GM12875 (cell line): ENCODE measurements around the gene PADI6.

Experiments
- H3K4me3 ChIP-seq: one replicate; pipeline ENCODE4 v1.5.1; 2011; ENCODE audit warnings: low read depth, low read length, control low read depth
- TF ChIP-seq, protein P1 (sequence below): IDR thresholded peaks from 2 replicates; pipeline ENCODE4 v1.5.1; 2011; ENCODE audit warnings: low read depth, mild to moderate bottlenecking, control low read depth, inconsistent platforms, low read length, moderate library complexity, borderline replicate concordance; ENCODE audit not compliant: insufficient read depth

PADI6 gene

DNA sequence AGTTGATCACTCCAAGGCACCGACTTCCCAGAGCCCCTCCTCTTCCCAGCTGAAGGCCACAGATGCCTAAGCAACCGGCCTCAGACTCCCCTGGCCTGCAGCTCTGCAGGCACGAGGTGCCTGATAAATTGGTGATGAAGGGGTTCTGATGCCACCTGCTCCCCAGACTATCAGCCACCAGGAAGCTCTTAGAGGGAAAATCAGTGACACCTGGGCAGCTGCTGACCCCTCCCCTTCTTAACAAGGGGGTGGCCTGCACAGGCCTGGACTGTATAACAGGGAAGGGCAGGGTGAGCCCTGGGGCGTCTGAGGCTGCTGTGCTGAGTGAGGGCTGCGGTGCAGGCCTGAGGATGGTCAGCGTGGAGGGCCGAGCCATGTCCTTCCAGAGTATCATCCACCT lies at the start of gene PADI6:
Gene PADI6 (plus strand): TSS at position 301 of the 400 bp plus-strand sequence. CDS start 50 bp downstream, at position 351.
- TF ChIP-seq, protein P1, sequence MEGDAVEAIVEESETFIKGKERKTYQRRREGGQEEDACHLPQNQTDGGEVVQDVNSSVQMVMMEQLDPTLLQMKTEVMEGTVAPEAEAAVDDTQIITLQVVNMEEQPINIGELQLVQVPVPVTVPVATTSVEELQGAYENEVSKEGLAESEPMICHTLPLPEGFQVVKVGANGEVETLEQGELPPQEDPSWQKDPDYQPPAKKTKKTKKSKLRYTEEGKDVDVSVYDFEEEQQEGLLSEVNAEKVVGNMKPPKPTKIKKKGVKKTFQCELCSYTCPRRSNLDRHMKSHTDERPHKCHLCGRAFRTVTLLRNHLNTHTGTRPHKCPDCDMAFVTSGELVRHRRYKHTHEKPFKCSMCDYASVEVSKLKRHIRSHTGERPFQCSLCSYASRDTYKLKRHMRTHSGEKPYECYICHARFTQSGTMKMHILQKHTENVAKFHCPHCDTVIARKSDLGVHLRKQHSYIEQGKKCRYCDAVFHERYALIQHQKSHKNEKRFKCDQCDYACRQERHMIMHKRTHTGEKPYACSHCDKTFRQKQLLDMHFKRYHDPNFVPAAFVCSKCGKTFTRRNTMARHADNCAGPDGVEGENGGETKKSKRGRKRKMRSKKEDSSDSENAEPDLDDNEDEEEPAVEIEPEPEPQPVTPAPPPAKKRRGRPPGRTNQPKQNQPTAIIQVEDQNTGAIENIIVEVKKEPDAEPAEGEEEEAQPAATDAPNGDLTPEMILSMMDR = no peak

DNA sequence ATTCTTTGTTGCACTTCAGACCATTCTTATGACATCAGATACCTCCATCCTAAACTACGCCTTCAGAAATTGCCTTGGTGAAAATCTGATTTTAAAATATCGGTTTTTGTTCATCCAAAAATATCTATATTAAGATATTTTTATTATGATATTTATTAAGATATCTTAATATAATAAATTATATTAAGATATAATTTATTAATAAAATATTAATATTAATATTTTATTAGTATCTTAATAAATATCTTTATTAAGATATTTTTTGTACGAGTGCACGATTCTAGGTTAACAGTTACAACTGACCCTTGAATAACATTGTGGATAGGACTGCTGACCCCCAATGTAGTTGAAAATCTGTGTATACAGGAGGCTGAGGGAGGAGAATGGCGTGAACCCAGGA lies 43.1 kb upstream of the PADI6 start:
- H3K4me3 ChIP-seq = no peak overlapping the region
- TF ChIP-seq, protein P1 = no peak

More for the DNA sequence above, at the start of gene PADI6:
- no peak within 1 kb of the TSS for H3K4me3 ChIP-seq

DNA sequence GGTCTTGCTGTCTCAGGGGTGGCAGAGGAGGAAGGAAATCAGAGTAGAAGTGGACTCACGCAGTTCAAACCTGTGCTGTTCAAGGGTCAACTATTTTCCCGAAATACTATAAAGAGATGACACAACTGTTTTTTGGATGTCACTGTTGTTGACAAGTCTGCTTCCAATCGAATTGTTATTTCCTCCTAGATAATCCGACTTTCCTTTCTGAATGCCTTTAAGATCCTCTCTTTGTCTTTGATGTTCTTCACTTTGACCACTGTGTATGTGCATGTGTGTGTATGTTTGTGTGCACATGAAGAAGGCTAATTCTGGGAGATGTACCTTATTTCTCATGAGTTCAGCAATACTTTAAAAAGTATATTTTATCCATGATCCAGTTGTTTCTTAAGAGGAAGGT lies 42.4 kb upstream of the PADI6 start:
- H3K4me3 ChIP-seq = no peak overlapping the region
- TF ChIP-seq, protein P1 = no peak

DNA sequence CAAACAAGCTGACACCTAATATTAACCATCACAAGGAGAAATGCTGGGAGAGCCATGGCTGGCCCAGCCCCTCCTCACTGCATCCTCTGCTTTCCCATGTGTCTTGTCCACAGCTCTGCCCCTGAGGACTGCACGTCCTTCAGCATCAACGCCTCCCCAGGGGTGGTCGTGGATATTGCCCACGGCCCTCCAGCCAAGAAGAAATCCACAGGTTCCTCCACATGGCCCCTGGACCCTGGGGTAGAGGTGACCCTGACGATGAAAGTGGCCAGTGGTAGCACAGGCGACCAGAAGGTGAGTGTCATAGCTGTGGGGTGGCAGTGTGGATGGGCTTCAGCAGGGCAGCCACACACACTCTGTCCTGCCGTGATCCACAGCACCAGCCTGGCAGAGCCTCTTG lies 41.1 kb upstream of the PADI6 start:
- TF ChIP-seq, protein P1 = no peak
- H3K4me3 ChIP-seq = no peak overlapping the region

DNA sequence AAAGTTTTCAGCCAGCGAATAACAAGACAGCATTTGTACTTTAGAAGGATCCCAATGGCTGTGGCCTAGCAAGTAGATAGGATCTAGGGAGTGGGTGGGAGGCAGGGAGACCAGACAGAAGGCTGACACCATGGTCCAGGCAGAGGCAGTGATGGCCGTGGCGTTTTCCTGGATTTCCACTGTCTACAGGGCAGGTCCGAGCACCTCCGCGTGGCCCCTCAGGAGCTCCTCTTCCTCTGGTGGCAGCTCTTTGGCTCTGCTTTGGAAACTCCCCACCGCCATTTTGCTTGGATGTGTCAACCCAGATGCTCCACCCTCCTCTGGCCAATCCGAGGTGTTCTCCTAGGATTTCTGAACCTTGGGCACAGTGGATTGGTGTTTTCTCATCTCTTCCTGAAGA lies 38.9 kb upstream of the PADI6 start:
- TF ChIP-seq, protein P1 = no peak
- no peak overlapping the region for H3K4me3 ChIP-seq

DNA sequence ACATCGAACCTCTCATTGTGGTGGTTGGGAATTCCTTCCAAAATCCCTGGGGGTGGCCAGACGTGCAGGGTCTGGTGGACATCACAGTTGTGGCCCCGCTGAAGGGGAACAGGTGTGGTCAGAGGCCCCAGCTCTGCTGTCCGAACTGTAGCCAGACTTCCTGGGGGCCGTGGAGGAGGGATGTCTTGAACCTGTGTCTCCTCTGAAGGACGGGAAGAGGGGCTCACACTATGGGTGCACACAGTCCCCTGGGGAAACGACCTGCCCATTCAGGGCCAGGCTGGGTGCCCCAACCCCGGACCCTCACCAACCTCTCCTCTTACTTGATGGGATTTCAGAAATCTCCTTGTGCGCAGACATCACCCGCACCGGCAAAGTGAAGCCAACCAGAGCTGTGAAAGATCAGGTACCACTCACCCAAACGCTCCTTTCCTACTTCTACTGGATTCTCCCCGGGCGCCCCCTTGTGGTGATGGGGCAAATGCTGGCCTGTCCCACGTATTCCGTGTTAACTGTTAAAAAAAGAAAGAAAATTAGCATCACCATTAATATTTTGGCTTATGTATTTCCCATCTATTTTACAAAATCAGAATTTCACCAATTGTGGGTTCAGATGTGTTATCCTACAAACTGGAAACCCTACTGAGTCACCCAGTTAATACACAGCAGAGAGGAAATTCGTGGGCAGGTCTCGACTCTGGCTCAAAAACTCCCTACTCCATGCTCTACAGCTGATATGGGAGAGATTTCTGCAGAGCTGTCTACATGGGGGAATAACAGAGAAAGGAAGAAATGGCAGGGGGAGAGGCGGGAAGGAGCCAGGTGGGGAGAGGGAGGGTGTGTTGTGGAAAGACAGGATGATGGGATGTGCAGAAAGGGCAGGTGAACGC lies 35.9 kb upstream of the PADI6 start:
- TF ChIP-seq, protein P1 = peak; percentile 77
- H3K4me3 ChIP-seq = no peak overlapping the region
